Activated naive CD8-positive, alpha-beta T cell (primary cell): ENCODE measurements around the gene GPC1.

Experiments
- H3K27ac Mint-ChIP-seq: one replicate; pipeline ENCODE4 v1.8.0; 2021; ENCODE audit warnings: mixed read lengths
- H3K27me3 Mint-ChIP-seq: one replicate; pipeline ENCODE4 v1.8.0; 2021; ENCODE audit warnings: mixed read lengths
- H3K36me3 Mint-ChIP-seq: one replicate; pipeline ENCODE4 v1.8.0; 2021; ENCODE audit warnings: mixed read lengths
- H3K4me1 Mint-ChIP-seq: one replicate; pipeline ENCODE4 v1.8.0; 2021; ENCODE audit warnings: low read depth, mixed read lengths
- H3K4me3 Mint-ChIP-seq: one replicate; pipeline ENCODE4 v1.8.0; 2021; ENCODE audit warnings: mild to moderate bottlenecking, mixed read lengths
- H3K9me3 Mint-ChIP-seq: one replicate; pipeline ENCODE4 v1.8.0; 2021; ENCODE audit warnings: low read depth, mixed read lengths

Gene GPC1

GRCh38 chr2:240394549-240394948 is 40.9 kb upstream of the GPC1 start:
- H3K27ac Mint-ChIP-seq = no peak overlapping the region
- no peaks in the 10 kb centered on the region for H3K9me3 Mint-ChIP-seq
- H3K4me1 Mint-ChIP-seq = peaks cover 5% of the 10 kb centered on the region
- no peaks in the 10 kb centered on the region for H3K36me3 Mint-ChIP-seq
- H3K4me3 Mint-ChIP-seq = no peak overlapping the region
- no peaks in the 10 kb centered on the region for H3K27me3 Mint-ChIP-seq

- Mint-ChIP-seq H3K27ac (no peak overlapping the region), H3K9me3 (no peaks in the 10 kb centered on the region), H3K36me3 (no peaks in the 10 kb centered on the region), H3K4me1 (peaks cover 3% of the 10 kb centered on the region), H3K27me3 (no peaks in the 10 kb centered on the region), H3K4me3 (no peak overlapping the region)
These were observed 40.0 kb upstream of the GPC1 start for GRCh38 chr2:240395448-240395847.

DNA sequence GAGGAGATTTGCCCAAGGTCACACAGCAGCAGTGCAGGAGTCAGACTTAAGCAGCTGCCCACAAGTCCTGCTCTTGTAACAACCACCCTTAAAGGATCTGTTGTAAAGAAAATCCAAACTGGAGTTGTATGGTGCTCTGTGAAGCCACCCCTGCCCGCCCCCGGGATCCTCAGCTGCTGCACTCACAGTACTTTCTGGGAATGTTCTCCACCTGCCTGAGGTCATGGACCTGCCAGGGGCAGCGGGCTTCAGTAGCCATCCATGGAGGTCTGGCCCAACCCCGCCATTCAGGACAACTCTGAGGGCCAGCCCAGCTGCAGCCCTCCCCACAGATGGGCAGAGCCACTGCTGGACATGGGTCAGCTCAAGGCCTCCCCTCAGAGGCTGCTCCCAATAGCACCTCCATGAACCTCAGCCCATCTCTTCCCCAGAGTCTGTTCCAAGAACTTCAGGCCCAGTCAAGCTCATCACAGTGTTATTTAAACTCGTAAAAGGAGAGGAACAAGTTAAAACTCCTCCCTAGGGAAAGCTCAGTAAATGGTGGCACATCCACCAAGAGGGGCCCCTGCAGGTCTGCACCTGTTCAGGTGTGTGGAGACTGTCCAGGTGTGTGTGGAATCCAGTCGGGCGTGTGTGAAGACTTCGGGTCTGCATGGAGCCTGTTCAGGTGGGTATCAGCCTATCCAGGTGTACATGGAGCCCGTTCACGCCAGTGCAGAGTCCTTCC is 39.4 kb upstream of the GPC1 start:
- H3K27me3 Mint-ChIP-seq = no peaks in the 10 kb centered on the region

GRCh38 chr2:240396623-240397541 is 38.6 kb upstream of the GPC1 start:
- H3K4me3 Mint-ChIP-seq = no peak overlapping the region
- H3K27ac Mint-ChIP-seq = no peak overlapping the region
- no peaks in the 10 kb centered on the region for H3K27me3 Mint-ChIP-seq
- H3K36me3 Mint-ChIP-seq = no peaks in the 10 kb centered on the region
- H3K4me1 Mint-ChIP-seq = peaks cover 3% of the 10 kb centered on the region
- H3K9me3 Mint-ChIP-seq = no peaks in the 10 kb centered on the region

More for the DNA sequence above, 39.4 kb upstream of the GPC1 start:
- H3K4me3 Mint-ChIP-seq = no peak overlapping the region
- H3K4me1 Mint-ChIP-seq = peaks cover 3% of the 10 kb centered on the region
- H3K27ac Mint-ChIP-seq = no peak overlapping the region
- H3K36me3 Mint-ChIP-seq = no peaks in the 10 kb centered on the region
- H3K9me3 Mint-ChIP-seq = no peaks in the 10 kb centered on the region

- Mint-ChIP-seq H3K27ac (no peak overlapping the region), H3K4me1 (peaks cover 6% of the 10 kb centered on the region), H3K36me3 (no peaks in the 10 kb centered on the region), H3K4me3 (no peak overlapping the region), H3K9me3 (no peaks in the 10 kb centered on the region), H3K27me3 (no peaks in the 10 kb centered on the region)
These were observed 37.9 kb upstream of the GPC1 start for GRCh38 chr2:240397542-240397916.

- Mint-ChIP-seq H3K9me3 (no peaks in the 10 kb centered on the region), H3K4me1 (peaks cover 4% of the 10 kb centered on the region), H3K36me3 (no peaks in the 10 kb centered on the region), H3K27me3 (no peaks in the 10 kb centered on the region), H3K27ac (no peak overlapping the region), H3K4me3 (no peak overlapping the region)
These were observed 37.4 kb upstream of the GPC1 start for GRCh38 chr2:240397924-240398645.

DNA sequence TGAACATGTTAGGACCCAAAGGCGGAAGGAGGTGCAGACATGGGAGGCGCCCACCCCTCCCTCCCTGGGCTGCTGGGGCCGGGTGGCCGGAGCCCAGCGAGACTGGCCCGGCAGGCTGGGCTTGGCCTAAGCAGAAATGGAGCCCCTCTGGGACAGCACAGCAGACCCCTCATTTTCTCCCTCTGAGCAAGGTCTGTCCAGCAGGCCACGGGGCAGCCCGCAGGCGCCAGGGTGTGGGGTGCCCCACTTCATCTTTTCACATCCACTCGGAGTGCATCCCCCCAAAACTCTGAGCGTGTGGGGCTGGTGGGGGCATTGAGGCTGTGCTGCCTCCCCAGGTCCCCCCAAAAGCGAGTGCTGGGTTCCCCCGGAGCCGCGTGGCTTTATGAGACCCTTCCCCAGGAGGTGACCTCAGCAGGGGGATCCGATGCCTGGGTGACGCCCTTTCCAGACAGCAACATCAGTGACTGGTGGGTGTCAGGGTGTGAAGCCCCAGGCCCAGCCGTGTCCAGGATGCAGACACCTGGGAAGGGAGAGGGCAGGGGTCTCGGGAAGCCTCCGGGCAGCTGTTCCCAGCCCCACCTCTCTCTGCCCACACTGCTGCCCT is 36.7 kb upstream of the GPC1 start:
- no peaks in the 10 kb centered on the region for H3K36me3 Mint-ChIP-seq
- H3K27me3 Mint-ChIP-seq = no peaks in the 10 kb centered on the region
- no peak overlapping the region for H3K27ac Mint-ChIP-seq
- H3K4me3 Mint-ChIP-seq = no peak overlapping the region
- H3K9me3 Mint-ChIP-seq = no peaks in the 10 kb centered on the region
- H3K4me1 Mint-ChIP-seq = peaks cover 7% of the 10 kb centered on the region

DNA sequence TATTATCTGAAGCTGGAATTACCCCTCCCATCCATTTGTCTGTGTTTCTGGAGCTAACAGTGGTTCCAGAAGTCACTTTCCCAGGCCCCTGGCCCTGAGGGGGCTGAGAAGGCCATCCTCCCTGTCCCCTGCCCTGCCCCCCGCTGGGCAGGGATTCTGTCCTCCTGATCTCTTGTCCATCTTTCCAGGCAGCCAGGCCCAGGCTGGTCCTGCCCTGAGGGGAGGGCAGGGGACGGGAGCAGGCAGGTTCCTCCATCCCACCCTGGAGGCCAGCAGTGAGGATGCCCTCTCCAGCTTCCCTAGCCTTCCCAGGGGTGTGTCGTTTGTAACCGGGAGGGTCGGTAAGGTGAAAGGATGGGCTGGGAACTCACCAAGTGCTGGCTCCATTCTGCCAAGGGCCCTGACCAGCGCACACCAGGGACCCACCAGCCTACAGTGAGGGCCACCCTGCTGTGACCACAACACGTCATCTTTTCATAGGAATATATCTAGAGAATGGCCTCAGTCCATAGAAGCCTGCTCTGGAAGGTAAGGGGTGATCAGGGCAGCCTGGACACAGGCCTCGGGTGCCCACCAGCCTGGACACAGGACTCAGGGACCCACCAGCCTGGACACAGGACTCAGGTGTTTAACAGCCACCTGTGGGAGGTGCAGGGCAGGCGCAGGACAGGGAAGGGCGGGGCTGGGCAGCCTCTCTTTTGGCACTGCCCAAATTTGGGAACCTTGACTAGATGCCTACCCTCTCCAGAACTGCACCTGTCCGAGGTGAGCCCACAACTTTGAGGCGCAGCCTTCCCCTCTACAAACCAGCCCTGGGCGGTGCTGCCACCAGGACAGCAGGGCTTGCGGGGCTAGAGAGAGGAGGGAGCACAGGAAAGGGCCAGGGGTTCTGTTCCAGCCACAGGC is 35.8 kb upstream of the GPC1 start:
- H3K4me1 Mint-ChIP-seq = peaks cover 11% of the 10 kb centered on the region
- H3K36me3 Mint-ChIP-seq = no peaks in the 10 kb centered on the region
- no peak overlapping the region for H3K27ac Mint-ChIP-seq
- H3K9me3 Mint-ChIP-seq = no peaks in the 10 kb centered on the region
- no peaks in the 10 kb centered on the region for H3K27me3 Mint-ChIP-seq
- H3K4me3 Mint-ChIP-seq = no peak overlapping the region

DNA sequence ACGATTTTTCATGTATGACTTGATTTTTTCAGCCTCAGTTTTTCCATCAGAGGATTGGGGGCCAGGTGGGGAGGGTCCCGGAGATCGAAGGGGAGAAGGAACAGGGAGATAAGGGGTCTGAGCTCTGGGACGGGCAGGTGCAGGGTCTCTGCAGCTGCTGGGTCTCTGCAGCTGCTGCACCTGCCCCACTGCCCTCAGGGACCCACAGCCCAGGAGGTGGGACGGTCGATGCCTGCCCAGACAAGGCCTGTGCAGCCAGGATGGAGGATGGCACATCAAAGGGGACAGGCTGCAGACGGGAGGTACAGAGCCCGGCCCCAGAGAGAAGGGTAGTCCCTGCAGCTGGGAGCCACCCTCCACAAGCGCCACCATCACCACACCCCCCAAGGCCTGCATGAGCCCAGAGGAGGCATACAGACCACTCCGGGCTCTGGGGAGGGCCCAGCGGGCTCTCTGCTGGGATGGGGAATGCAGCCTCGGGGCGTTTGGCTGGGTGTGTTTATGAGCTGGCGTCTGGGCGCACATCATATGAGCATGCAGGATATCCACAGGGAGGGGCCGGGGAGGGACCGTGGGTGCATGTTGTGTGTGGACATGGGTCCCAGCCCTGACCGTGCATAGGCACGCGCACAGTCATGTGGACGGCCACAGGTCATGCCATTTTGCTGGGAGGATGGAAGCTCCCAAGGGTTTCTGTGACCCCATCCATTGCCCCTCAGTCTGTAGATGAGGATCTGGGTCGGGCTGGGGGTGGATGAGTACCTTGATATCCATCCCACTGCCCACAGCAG is 34.9 kb upstream of the GPC1 start:
- no peak overlapping the region for H3K4me3 Mint-ChIP-seq
- no peaks in the 10 kb centered on the region for H3K36me3 Mint-ChIP-seq

GRCh38 chr2:240401308-240401707 is 34.2 kb upstream of the GPC1 start:
- Mint-ChIP-seq H3K27me3 (no peaks in the 10 kb centered on the region), H3K27ac (no peak overlapping the region), H3K9me3 (no peaks in the 10 kb centered on the region), H3K4me1 (peaks cover 11% of the 10 kb centered on the region), H3K36me3 (no peaks in the 10 kb centered on the region), H3K4me3 (no peak overlapping the region)

More for the DNA sequence above, 34.9 kb upstream of the GPC1 start:
- Mint-ChIP-seq H3K27ac (no peak overlapping the region), H3K9me3 (no peaks in the 10 kb centered on the region), H3K4me1 (peaks cover 11% of the 10 kb centered on the region), H3K27me3 (no peaks in the 10 kb centered on the region)

- no peaks in the 10 kb centered on the region for H3K36me3 Mint-ChIP-seq
- H3K9me3 Mint-ChIP-seq = no peaks in the 10 kb centered on the region
- H3K27me3 Mint-ChIP-seq = no peaks in the 10 kb centered on the region
- H3K4me1 Mint-ChIP-seq = peaks cover 11% of the 10 kb centered on the region
- no peak overlapping the region for H3K4me3 Mint-ChIP-seq
- no peak overlapping the region for H3K27ac Mint-ChIP-seq
These were observed 33.5 kb upstream of the GPC1 start for GRCh38 chr2:240401781-240402551.

DNA sequence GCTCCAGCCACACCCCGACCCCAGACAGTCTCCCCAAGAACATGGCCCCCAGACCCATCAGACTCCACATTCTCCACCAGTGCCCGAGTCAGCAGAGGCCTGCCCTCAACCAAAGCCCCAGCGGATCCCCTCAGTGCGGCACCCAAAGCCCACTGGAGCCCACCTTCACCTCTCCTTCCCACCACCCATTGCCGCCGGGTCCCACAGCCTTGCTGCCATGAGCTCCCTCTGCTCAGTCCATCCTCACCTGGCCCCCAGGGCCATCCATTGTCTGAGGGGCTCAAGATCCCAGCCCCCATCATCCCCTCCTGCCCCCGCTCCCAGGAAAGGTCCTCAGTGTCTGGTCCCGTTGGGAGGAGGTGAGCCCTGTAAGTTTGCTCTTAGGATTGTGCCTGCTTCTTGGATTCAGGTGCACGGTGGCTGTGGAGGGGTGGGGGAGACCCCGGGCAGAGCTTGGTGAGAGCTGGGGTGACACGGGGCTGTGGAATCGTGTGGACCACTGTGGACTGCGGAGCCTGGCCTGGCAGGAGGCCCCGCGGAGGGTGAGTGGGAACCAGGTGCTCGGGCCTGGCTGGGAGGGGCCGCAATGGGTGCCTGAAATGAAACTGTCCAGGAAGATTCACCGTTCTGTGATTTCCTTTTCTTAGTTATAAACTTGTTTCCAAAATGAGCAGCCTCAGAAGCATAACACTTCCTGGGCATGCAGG is 32.7 kb upstream of the GPC1 start:
- no peaks in the 10 kb centered on the region for H3K27me3 Mint-ChIP-seq
- H3K4me1 Mint-ChIP-seq = peaks cover 11% of the 10 kb centered on the region
- H3K36me3 Mint-ChIP-seq = no peaks in the 10 kb centered on the region
- H3K9me3 Mint-ChIP-seq = no peaks in the 10 kb centered on the region
- no peak overlapping the region for H3K4me3 Mint-ChIP-seq
- H3K27ac Mint-ChIP-seq = no peak overlapping the region
